Neural progenitor cell (in vitro differentiated cells): ENCODE measurements around the gene PEAK1.
"Not testable (repeated sequence)": the region's sequence is repeated elsewhere in the genome, so short reads cannot be mapped to it uniquely, and the experiment has no call there.

Experiments
- CTCF ChIP-seq: fragments of 200-600 bp; sonication (generic); IDR thresholded peaks from 2 replicates; pipeline ENCODE4 v1.5.1; 2017; ENCODE audit warnings: antibody characterized with exemption, mild to moderate bottlenecking
- EZH2 ChIP-seq: fragments of 200-600 bp; sonication (generic); IDR thresholded peaks from 2 replicates; pipeline ENCODE4 v1.6.1; 2017; ENCODE audit warnings: antibody characterized with exemption, mild to moderate bottlenecking, moderate library complexity

GRCh38 chr15:77410157-77410500, 9.8 kb downstream of the PEAK1 start:
- not testable (repeated sequence) for TF ChIP-seq CTCF, EZH2
